Putamen (tissue), 1 donor: ENCODE results near the gene GRIK5.

ENCODE experiments used
- DNase-seq: peaks from one replicate; pipeline ENCODE4 v3.0.0-alpha.2; 2016; ENCODE audit warnings: low spot score

GRIK5 gene

GRCh38 chr19:42095814-42096230 is 25.8 kb upstream of the GRIK5 start:
- no peak for DNase-seq

- no peak for DNase-seq
Measured at GRCh38 chr19:42095142-42095813, 25.3 kb upstream of the GRIK5 start.

- no peak for DNase-seq
Measured at GRCh38 chr19:42093926-42094325, 23.9 kb upstream of the GRIK5 start.

GRCh38 chr19:42093505-42093904 is 23.5 kb upstream of the GRIK5 start:
- DNase-seq = no peak

- DNase-seq = no peak
Measured at GRCh38 chr19:42092350-42092749, 22.3 kb upstream of the GRIK5 start.

GRCh38 chr19:42091742-42092141 is 21.7 kb upstream of the GRIK5 start:
- no peak for DNase-seq

- DNase-seq = no peak
Measured at GRCh38 chr19:42091300-42091699, 21.3 kb upstream of the GRIK5 start.

- no peak for DNase-seq
Measured at GRCh38 chr19:42090672-42091071, 20.7 kb upstream of the GRIK5 start.

GRCh38 chr19:42089772-42090171 is 19.8 kb upstream of the GRIK5 start:
- DNase-seq = no peak

- DNase-seq = no peak
Measured at GRCh38 chr19:42089191-42089750, 19.3 kb upstream of the GRIK5 start.

- DNase-seq = no peak
Measured at GRCh38 chr19:42088471-42089190, 18.6 kb upstream of the GRIK5 start.

- DNase-seq = no peak
Measured at GRCh38 chr19:42086770-42087550, 17.0 kb upstream of the GRIK5 start.

GRCh38 chr19:42086188-42086736 is 16.3 kb upstream of the GRIK5 start:
- DNase-seq = no peak

GRCh38 chr19:42083537-42083936 is 13.5 kb upstream of the GRIK5 start:
- DNase-seq = no peak

- no peak for DNase-seq
Measured at GRCh38 chr19:42081584-42082203, 11.7 kb upstream of the GRIK5 start.

GRCh38 chr19:42080764-42081375 is 10.9 kb upstream of the GRIK5 start:
- no peak for DNase-seq

GRCh38 chr19:42079886-42080763 is 10.1 kb upstream of the GRIK5 start:
- no peak for DNase-seq

GRCh38 chr19:42079276-42079669 is 9.3 kb upstream of the GRIK5 start:
- DNase-seq = no peak

GRCh38 chr19:42078538-42079275 is 8.7 kb upstream of the GRIK5 start:
- DNase-seq = no peak

- no peak for DNase-seq
Measured at GRCh38 chr19:42078058-42078457, 8.1 kb upstream of the GRIK5 start.
